Mammary microvascular endothelial cell (primary cell): Measurements from ENCODE around the gene RHAG. TPM values are rescaled to one million over a fixed set of nuclear protein-coding genes. Genes with fewer than 3 reads are reported as not detected.

Experiments used
- total RNA-seq: library from RNA; depleted of rRNA; stranded (reverse); fragments of >200 nt; gene quantifications from 2 replicates; pipeline ENCODE4 v1.2.3, GENCODE V29; 2015

RHAG gene
- not detected in 2 replicates for total RNA-seq

GRCh38 chr6:49636713-49637349 is at the start of gene RHAG:
Gene RHAG, minus strand, starts transcription at chr6:49636839. Its CDS starts 27 bp downstream, at chr6:49636812.

Other genes starting within 250 kb of the RHAG start
- gene MMUT, start 173.6 kb downstream of the RHAG start, total RNA-seq: 6.5 and 8.4 TPM in 2 replicates
- gene CENPQ, start 173.5 kb downstream of the RHAG start, total RNA-seq: 9.5 and 16.7 TPM in 2 replicates
- gene GLYATL3, start 136.9 kb downstream of the RHAG start, total RNA-seq: not detected in 2 replicates
- 10.6 and 11.3 TPM in 2 replicates for gene C6orf141, start 86.2 kb downstream of the RHAG start, total RNA-seq
- gene CRISP2, start 76.7 kb upstream of the RHAG start, total RNA-seq: not detected in 2 replicates
- gene CRISP3, start 107.5 kb upstream of the RHAG start, total RNA-seq: not detected in 2 replicates
- gene PGK2, start 150.4 kb upstream of the RHAG start, total RNA-seq: not detected in 2 replicates
- gene CRISP1, start 229.7 kb upstream of the RHAG start, total RNA-seq: not detected in 2 replicates